GM12873 (cell line): ENCODE measurements around the gene LRFN2.

ENCODE experiments used
- TF ChIP-seq, protein P1 (sequence below): IDR thresholded peaks from 2 replicates; pipeline ENCODE4 v1.5.1; 2012; ENCODE audit warnings: low read depth, mild to moderate bottlenecking, moderate library complexity, low read length, control low read depth; ENCODE audit not compliant: insufficient read depth; ENCODE audit errors: missing control alignments

LRFN2 gene

GRCh38 chr6:40390144-40390800, 196.9 kb downstream of the LRFN2 start:
- TF ChIP-seq, protein P1, sequence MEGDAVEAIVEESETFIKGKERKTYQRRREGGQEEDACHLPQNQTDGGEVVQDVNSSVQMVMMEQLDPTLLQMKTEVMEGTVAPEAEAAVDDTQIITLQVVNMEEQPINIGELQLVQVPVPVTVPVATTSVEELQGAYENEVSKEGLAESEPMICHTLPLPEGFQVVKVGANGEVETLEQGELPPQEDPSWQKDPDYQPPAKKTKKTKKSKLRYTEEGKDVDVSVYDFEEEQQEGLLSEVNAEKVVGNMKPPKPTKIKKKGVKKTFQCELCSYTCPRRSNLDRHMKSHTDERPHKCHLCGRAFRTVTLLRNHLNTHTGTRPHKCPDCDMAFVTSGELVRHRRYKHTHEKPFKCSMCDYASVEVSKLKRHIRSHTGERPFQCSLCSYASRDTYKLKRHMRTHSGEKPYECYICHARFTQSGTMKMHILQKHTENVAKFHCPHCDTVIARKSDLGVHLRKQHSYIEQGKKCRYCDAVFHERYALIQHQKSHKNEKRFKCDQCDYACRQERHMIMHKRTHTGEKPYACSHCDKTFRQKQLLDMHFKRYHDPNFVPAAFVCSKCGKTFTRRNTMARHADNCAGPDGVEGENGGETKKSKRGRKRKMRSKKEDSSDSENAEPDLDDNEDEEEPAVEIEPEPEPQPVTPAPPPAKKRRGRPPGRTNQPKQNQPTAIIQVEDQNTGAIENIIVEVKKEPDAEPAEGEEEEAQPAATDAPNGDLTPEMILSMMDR: no peak

DNA sequence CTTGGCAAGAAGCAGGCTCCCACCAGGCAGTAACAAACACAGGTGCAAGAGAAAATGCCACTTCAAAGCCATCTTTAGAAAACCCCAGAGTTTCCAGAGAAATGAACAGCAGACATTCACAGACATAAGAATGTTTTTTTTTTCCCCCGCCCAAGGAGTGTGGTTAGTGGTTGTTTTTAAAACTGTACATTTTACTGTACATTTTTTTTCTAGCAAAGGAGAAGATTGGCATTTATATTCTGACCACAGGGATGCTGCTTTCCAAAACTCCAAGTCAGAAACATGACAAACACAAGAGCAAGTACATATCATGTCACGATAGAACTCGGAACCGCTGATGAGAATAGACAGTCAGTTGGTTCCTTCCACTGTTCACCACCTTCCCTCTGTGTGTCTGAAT, 197.9 kb downstream of the LRFN2 start:
- TF ChIP-seq, protein P1: no peak

DNA sequence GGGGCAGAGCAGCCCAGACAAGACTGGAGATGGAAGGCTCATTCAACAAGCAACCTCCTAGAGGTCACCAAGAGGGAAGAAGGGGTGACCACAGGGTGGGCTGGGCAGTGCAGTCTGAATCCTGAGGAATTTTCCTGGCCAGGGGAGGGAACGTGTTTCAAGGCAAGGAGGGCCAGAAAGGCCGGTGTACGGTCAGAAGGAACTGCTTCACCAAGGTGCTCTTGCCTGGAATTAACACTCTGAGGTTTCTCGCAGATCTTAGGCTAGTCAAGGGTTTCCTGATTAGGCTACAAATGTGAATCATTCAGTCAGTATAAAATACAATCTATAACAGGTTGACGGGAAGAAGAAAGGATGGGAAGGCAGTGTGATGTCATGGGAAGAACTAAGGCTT, 199.3 kb downstream of the LRFN2 start:
- TF ChIP-seq, protein P1: no peak

GRCh38 chr6:40387127-40387870, 199.9 kb downstream of the LRFN2 start:
- TF ChIP-seq, protein P1: no peak

DNA sequence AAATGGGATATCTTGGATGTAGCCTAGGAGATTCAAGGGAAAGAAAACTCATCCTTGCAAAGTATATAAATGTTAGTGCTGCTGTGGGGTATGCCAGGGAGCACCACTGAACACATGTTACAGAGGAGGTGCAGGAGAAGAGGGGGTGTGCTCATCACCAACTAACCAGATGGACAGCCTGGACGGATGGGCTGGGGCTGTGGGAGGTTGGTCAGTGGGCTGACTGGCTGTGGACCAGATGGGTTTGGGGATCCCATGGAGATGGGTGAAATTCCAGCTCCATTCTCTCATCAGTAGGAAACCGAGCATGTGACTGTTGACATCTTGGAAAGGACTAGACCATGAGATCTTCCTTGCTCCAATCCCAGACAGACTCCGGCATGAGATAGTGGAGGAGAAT, 201.0 kb downstream of the LRFN2 start:
- TF ChIP-seq, protein P1: no peak

DNA sequence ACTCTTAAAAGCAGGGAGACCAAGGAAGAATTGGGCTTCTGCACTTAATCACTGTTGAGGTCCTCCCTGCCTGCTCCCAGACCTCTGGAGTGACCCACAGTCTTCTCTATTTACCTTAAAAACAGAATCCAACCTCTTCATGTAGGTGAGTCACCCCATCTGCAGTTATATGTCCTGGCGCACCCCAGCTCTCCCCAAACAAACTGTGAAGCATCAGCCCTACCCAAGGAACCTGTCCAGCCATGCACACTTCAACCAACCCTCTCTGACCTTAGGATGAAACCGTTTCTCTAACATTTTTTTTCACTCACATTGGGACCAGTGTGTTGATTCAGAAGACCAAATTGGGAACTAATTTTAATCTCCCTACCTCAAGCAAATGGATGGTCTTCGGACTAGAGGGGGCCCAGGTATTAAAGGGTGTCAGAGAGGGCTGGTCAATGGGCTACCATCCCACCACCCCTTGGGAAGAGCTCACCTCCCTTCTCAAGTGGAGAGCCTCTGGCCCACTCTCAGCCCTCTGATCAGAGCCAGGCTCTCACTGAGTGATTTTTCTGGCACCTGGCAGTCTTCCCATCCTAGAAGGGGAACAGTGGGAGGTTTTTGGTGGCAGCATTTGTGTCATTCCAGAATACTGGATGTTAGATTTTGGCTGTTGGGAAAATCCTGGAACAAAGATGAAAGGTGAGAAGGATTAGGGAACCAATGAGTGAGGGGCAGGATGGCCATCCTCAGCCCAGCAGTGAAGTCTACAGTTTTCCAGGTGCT, 203.6 kb downstream of the LRFN2 start:
- TF ChIP-seq, protein P1: no peak

DNA sequence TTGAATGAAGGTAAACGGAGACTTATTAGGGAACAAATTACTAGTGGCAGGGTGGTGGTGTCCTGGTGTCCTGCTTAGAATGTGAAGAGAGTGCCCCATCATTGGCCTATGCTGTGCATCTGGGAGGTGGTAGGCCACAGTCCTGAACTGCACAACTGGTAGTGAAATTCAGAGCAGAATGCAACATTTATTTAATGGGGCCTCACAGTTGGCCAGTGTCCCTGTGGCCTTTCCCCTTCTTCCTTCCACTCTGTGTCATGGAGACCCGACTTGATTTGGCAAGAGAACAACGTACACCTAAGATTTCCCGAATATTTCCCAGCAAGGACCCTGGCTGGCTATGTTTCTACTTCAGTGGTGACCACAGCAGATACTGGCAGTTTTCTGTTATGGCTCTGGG, 206.9 kb downstream of the LRFN2 start:
- TF ChIP-seq, protein P1: no peak
